Measurements from ENCODE around the gene GPLD1. TPM values are rescaled to one million over a fixed set of nuclear protein-coding genes. Genes with fewer than 3 reads are reported as not detected.
"Not testable (repeated sequence)": the region's sequence is repeated elsewhere in the genome, so short reads cannot be mapped to it uniquely, and the experiment has no call there.

Gene GPLD1
- total RNA-seq, 1 donor: 0.72 TPM

DNA sequence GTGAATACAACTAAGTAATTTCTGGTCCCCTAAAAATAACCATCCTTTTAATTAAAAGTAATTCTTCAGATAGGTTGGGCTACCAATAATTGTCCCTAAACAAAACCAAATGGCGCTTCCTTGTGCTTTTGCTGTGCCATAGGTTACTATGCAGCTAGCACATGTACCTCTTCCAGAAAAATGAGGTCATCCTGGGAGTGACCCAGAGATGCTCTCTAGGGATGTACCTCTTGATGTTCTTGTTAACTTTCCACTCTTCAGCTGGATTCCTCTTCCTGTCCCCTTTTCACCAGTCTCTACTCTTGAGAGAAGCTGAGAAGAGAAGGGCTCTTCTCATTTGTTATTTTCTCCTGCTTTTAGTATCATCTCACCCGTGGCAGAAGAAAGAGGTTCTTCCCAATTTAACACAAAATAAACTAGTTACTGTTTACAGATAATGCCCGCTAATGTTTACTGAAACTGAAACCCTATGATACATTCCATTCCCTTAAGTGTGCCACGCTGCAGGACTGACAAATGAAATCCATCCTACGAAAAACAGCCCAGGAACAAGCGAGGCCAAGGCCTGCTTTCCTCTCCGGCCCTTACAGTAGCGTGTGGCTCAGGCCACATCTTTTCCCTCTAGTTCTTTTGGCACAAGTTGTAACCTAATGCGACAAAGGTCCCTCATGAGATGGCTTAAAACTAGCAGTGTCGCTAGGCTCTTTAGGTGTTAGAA, 62.5 kb downstream of the GPLD1 start:
- DNase-seq (ENCODE audit: insufficient read length, low spot score, missing footprints): no peak
- Histone ChIP-seq H3K9me3 (ENCODE audit: low read depth, low read length) (no peaks in the 10 kb centered on the region), H3K27ac (ENCODE audit: low read depth, low read length) (no peak overlapping the region), H3K36me3 (ENCODE audit: insufficient read depth, low read length) (peaks cover 36% of the 10 kb centered on the region), H4K20me1 (ENCODE audit: insufficient read depth, low read length) (no peaks in the 10 kb centered on the region), H3K27me3 (ENCODE audit: insufficient read depth, low read length) (no peaks in the 10 kb centered on the region), H3K4me1 (ENCODE audit: insufficient read depth, low read length) (peaks cover 16% of the 10 kb centered on the region), H3K79me2 (ENCODE audit: insufficient read depth, low read length) (no peaks in the 10 kb centered on the region), H3K4me3 (ENCODE audit: insufficient read depth, low read length) (no peak overlapping the region), H2AFZ (ENCODE audit: low read length) (no peak overlapping the region), H3K4me2 (ENCODE audit: insufficient read depth, low read length) (no peak overlapping the region)
- TF ChIP-seq, protein P1, sequence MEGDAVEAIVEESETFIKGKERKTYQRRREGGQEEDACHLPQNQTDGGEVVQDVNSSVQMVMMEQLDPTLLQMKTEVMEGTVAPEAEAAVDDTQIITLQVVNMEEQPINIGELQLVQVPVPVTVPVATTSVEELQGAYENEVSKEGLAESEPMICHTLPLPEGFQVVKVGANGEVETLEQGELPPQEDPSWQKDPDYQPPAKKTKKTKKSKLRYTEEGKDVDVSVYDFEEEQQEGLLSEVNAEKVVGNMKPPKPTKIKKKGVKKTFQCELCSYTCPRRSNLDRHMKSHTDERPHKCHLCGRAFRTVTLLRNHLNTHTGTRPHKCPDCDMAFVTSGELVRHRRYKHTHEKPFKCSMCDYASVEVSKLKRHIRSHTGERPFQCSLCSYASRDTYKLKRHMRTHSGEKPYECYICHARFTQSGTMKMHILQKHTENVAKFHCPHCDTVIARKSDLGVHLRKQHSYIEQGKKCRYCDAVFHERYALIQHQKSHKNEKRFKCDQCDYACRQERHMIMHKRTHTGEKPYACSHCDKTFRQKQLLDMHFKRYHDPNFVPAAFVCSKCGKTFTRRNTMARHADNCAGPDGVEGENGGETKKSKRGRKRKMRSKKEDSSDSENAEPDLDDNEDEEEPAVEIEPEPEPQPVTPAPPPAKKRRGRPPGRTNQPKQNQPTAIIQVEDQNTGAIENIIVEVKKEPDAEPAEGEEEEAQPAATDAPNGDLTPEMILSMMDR (IDR thresholded peaks at IDR 0.05; ENCODE audit: extremely low read depth, low read depth, low read length): no peak

DNA sequence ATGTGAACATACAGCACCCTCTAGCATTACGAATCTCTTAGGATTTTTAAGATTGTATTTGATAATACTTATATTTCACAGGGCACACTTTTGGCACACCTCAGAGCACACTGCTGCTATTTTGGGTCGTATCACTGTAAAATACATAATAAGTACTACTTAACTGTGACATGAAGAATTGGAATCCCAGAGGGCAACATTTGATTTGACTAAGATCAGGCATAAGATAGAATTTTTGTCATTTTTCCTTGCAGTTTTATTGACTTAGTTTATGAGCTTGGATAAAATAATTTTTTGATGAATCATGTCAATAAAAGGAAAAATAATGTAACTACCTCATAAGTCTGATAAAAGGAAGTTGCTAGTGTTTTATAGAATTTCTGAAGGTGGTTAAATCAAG, 64.3 kb downstream of the GPLD1 start:
- TF ChIP-seq, protein P1 (IDR thresholded peaks at IDR 0.05; ENCODE audit: extremely low read depth, low read depth, low read length): no peak
- no peak for DNase-seq (ENCODE audit: insufficient read length, low spot score, missing footprints)
- peaks cover 10% of the 10 kb centered on the region for H3K4me1 ChIP-seq (ENCODE audit: insufficient read depth, low read length)
- H2AFZ ChIP-seq (ENCODE audit: low read length): no peak overlapping the region
- H3K36me3 ChIP-seq (ENCODE audit: insufficient read depth, low read length): peaks cover 50% of the 10 kb centered on the region
- no peaks in the 10 kb centered on the region for H3K27me3 ChIP-seq (ENCODE audit: insufficient read depth, low read length)
- H3K79me2 ChIP-seq (ENCODE audit: insufficient read depth, low read length): no peaks in the 10 kb centered on the region
- no peak overlapping the region for H3K27ac ChIP-seq (ENCODE audit: low read depth, low read length)
- H3K4me2 ChIP-seq (ENCODE audit: insufficient read depth, low read length): no peak overlapping the region
- no peaks in the 10 kb centered on the region for H4K20me1 ChIP-seq (ENCODE audit: insufficient read depth, low read length)
- no peaks in the 10 kb centered on the region for H3K9me3 ChIP-seq (ENCODE audit: low read depth, low read length)
- H3K4me3 ChIP-seq (ENCODE audit: insufficient read depth, low read length): no peak overlapping the region

DNA sequence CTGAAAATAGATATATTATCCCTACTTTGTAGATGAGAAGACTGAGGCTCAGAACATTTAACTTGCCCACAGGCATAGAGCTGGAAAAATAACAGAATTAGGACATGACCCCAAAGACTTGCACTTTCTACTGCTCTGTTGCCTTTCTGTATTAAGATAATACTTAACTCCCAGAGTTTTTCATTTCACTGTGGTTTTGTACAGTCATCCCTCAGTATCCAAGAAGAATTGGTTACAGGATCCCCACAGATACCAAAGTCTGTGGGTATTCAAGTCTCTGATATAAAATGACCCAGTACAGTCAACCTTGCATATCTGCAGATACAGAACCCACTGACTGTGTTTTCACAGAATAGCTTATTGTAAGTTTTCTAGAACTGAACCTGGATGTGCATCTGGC, 69.9 kb downstream of the GPLD1 start:
- DNase-seq (ENCODE audit: insufficient read length, low spot score, missing footprints): no peak
- peaks cover 85% of the 10 kb centered on the region for H3K36me3 ChIP-seq (ENCODE audit: insufficient read depth, low read length)
- H3K4me3 ChIP-seq (ENCODE audit: insufficient read depth, low read length): no peak overlapping the region
- no peak overlapping the region for H3K4me2 ChIP-seq (ENCODE audit: insufficient read depth, low read length)
- no peaks in the 10 kb centered on the region for H3K4me1 ChIP-seq (ENCODE audit: insufficient read depth, low read length)
- H3K27ac ChIP-seq (ENCODE audit: low read depth, low read length): no peak overlapping the region
- TF ChIP-seq, protein P1 (IDR thresholded peaks at IDR 0.05; ENCODE audit: extremely low read depth, low read depth, low read length): no peak
- H3K79me2 ChIP-seq (ENCODE audit: insufficient read depth, low read length): no peaks in the 10 kb centered on the region
- H3K9me3 ChIP-seq (ENCODE audit: low read depth, low read length): no peaks in the 10 kb centered on the region
- no peaks in the 10 kb centered on the region for H4K20me1 ChIP-seq (ENCODE audit: insufficient read depth, low read length)
- no peaks in the 10 kb centered on the region for H3K27me3 ChIP-seq (ENCODE audit: insufficient read depth, low read length)
- no peak overlapping the region for H2AFZ ChIP-seq (ENCODE audit: low read length)

DNA sequence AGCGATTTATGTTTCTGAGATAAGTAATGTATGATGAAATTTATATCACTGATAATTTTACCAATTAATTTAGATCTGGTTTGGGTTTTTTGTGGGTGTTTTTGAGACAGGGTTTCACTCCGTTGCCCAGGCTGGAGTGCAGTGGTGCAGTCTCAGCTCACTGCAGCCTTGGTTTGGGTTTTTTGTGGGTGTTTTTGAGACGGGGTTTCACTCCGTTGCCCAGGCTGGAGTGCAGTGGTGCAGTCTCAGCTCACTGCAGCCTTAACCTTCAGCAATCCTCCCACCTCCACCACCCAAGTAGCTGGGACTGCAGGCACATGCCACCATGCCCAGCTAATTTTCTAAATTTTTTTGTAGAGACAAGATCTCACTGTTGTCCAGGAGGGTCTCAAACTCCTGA, 73.6 kb downstream of the GPLD1 start:
- peaks cover 73% of the 10 kb centered on the region for H3K36me3 ChIP-seq (ENCODE audit: insufficient read depth, low read length)

DNA sequence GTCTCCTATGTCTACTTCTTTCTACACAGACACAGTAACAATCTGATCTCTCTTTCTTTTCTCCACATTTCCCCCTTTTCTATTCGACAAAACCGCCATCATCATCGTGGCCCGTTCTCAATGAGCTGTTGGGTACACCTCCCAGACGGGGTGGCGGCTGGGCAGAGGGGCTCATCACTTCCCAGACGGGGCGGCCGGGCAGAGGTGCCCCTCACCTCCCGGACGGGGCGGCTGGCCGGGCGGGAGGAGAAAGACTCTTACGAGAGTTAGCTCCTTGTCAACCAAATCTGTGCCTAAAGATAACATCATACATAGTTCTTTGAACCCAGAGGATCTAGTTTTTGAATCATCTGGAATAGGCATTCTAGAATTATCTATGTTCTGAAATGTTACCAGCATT, 74.8 kb downstream of the GPLD1 start:
- H3K4me1 ChIP-seq (ENCODE audit: insufficient read depth, low read length); H3K27ac ChIP-seq (ENCODE audit: low read depth, low read length); H3K27me3 ChIP-seq (ENCODE audit: insufficient read depth, low read length); H3K79me2 ChIP-seq (ENCODE audit: insufficient read depth, low read length); H2AFZ ChIP-seq (ENCODE audit: low read length); H3K9me3 ChIP-seq (ENCODE audit: low read depth, low read length); H3K4me3 ChIP-seq (ENCODE audit: insufficient read depth, low read length); H3K4me2 ChIP-seq (ENCODE audit: insufficient read depth, low read length); DNase-seq (ENCODE audit: insufficient read length, low spot score, missing footprints); H4K20me1 ChIP-seq (ENCODE audit: insufficient read depth, low read length): not testable (repeated sequence)
- H3K36me3 ChIP-seq (ENCODE audit: insufficient read depth, low read length): peaks cover 71% of the 10 kb centered on the region

More for the DNA sequence above, 73.6 kb downstream of the GPLD1 start:
- Histone ChIP-seq H3K4me2 (ENCODE audit: insufficient read depth, low read length) (no peak overlapping the region), H3K27me3 (ENCODE audit: insufficient read depth, low read length) (no peaks in the 10 kb centered on the region), H3K9me3 (ENCODE audit: low read depth, low read length) (no peaks in the 10 kb centered on the region), H3K4me1 (ENCODE audit: insufficient read depth, low read length) (no peaks in the 10 kb centered on the region), H3K27ac (ENCODE audit: low read depth, low read length) (no peak overlapping the region), H3K79me2 (ENCODE audit: insufficient read depth, low read length) (no peaks in the 10 kb centered on the region), H4K20me1 (ENCODE audit: insufficient read depth, low read length) (peaks cover 4% of the 10 kb centered on the region), H3K4me3 (ENCODE audit: insufficient read depth, low read length) (no peak overlapping the region), H2AFZ (ENCODE audit: low read length) (no peak overlapping the region)
- TF ChIP-seq, protein P1 (IDR thresholded peaks at IDR 0.05; ENCODE audit: extremely low read depth, low read depth, low read length): no peak
- DNase-seq (ENCODE audit: insufficient read length, low spot score, missing footprints): no peak
